NCI-H2029 treated with DMSO at 0.1 percent for 48 hours (cell line): ENCODE measurements around the gene PPP1CA.

Experiments used
- DNase-seq: peaks from one replicate; lab custom pipeline; 2025; lab: John Stamatoyannopoulos, UW

Gene PPP1CA

DNA sequence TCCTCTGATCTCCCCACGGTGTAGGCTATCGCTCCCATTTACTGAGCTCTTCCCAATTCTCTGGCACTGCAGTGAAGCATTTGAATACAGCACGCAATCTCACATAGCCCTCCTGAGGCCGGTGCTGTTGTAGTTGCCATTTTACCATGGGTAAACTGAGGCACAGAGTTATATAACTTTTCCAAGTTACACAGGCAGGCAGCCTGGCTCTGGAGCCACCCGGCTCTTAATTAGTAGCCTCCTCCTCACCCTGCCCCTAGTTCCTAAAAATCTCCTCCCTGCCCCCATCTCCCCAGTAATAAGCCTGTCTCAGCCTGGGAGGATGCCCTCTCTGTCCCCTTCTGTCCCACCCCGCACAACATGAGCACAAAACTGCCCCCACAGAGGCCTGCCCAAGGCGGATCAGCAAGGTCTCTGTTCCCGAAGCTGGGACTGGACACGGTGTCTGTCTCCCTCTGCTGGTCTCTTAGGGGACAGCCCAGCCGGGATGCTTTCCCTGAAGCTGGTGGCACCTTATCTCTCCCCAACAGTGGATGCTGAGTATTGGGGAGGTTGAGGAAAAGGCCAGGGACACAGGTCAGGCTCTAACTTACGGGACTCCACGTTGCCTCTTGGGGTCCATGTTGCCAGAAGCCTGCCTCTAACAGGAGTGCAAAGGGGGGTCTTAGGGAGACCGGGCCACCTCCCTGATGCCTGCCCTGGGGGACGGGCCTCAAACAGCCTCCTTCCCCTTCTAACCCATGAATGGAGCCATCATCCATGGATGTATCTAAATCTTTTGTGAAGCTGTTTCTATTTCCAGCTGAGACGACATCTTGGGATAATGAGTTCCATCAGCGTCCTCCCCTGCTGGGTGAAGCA, 19.2 kb downstream of the PPP1CA start:
- DNase-seq = peak; percentile 52

DNA sequence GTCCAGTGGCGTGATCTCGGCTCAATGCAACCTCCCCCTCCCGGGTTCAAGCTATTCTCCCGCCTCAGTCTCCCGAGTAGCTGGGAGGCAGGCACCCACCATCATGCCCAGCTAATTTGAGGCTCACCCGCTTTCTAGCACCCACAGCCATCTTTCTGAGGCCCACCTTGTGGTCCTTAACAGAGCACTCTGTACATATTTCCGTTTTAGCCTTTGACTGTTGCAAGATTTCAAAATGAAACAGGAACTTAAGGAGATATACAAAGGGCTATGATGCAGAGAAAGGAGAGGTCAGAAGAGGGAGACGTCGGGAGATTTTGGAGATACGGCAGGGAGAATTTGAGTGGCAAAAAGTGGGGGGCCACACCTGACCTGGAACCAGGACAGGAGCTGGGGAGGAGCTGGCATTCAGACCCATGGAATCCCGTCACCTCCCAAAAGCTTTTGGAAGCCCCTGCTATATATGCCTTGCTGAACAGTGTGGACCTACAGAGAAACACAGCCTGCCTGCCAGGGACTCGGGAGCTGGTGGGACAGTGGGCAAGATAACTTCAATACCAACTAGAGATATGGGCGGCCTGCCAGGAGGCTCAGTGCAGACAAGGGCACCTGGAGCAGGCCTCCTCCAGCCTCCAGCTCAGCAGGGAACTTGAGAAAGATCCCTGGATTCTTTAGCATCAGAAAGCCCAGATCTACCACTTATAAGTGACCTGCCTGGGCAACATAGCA, 20.2 kb downstream of the PPP1CA start:
- no peak for DNase-seq

DNA sequence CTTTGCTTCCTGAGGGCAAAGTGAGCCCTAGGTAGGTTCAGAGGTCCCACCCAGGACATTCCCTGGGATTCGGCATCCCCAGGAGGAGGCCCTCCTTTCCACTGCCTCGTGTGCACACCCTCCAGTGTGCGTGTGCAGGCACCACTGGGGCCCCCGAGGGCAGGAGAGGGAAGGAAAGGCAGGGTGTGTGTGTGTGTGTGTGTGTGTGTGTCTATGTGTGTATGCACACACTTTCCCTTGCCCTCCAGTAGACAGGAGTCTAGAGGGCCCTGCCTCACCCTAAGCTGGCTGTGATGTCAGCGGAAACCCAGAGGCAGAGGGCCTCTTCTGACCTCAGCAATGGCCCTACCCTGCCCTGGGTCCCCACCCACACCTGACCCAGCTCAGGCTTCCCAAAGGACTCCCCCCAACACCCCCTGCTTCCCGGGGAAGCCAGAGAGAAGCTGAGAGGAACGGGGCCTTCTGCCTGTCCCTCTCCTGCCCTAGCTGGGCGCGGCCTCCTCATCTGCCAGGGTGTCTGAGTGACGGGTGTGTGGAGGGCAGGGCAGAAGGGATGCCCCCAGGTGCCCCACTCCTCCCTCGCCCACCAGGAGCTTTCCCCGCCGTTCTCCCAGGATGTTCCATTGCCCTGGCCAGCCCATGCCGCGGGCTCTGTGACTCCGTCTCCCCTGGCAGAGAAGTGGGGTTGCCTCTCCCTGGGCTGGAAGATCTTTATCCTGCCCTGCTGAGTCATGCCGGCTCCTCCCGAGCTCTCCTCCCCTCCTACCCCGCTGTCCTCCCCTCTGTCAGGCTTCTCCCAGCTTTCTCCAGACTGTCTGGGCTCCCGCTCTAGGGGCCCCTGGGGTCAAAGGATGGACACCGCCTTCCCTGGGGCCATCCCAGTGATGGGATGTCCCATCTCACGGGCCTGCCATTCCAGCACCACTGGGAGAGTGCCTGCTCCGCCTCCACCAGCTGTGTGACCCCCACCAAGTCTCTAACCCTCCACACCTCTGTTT, 22.3 kb downstream of the PPP1CA start:
- DNase-seq = no peak

DNA sequence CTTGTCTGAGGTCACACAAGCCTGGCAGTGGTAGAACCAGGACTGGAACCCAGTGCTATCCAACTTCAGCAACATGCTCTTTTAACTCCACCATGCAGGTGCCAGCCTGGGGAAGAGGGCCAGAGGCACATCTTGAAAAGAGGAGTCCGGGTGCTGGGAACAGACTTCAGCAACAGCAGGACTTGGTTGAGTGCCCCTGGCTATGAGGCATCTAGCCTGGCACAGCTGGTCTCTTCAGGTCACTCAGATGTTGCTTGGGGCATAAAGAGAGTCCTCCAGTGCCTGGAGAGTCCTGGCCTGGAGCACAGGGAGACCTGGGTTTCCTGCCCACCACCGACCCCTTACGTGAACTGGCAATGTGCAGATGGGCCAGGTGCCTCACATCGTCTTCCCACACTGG, 23.1 kb downstream of the PPP1CA start:
- DNase-seq = no peak

DNA sequence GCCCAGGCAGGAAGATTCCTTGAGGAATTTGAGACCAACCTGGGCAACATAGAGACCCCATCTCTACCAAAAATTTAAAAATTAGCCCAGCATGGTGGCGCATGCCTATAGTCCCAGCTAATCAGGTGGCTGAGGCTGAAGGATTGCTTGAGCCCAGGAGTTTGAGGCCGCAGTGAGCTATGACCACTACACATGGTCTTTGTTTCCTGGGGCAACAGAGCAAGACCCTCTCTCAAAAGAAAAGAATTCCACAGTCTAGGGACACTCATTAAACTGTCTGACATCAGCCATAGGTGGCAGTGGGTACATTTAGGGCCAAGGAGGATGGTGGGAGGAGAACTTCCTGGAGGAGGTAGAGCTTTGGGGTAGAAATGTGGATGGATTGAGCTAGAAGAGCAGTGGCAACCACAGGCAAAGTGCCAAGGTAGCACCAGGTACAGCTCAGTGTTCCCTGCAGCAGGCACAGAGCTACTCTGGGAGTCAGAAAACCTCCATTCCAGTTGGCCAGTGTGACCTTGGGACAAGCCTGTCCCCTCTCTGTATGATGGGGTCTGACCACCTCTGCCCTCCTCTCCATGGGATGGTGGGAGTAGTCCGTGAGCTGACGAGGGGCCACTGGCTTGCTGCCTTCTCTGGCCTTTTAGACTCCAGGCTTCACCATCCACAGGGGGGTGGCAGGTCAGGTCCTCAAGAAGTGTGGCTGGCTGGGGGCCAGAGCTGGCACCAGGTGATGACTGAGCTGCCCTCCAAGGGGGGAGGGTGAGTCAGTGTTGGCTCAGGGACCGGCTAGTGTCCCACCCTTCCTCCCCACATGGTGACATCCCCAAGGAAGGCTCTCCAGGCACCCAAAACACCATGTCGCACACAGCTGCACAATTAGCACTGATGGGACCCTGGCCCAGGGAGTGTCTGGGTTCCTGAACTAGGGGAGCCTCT, 24.5 kb downstream of the PPP1CA start:
- DNase-seq = no peak

DNA sequence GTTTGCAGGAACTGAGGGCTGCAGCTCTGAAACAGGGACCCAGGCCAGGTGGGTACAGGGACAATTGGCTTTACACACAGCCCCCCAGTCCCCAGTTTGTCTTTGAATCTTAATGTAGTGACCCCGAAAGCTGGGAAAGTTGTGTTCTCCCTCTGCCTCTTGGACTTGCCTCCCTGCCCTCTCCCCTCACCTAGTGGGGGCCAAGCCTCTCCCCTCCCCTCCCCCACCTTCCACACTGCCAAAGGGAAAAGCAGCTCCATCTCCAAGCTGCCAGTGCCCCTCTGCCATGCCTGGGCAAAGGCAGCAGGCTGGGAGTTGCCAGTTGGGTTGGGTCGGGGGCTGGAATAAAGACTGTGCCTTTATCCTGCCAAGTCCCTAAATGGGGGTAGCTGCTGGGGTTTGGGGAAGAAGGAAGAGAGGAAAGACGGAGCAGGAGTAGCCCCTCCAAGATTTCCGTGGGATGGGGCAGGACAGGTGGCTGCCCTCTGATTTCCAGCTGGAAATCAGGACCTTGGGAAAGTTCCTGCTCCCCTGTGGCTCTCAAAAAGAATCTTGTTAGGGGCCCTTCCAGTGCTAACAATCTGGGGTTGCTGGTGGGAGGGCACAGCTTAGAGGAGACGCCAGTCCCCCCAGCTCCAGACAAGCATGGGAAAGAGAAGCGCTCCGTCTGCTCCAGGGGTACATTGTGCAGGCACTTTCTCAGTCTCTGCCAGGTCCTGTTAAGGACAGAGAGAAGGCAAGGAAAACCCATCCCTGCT, 25.4 kb downstream of the PPP1CA start:
- no peak for DNase-seq

DNA sequence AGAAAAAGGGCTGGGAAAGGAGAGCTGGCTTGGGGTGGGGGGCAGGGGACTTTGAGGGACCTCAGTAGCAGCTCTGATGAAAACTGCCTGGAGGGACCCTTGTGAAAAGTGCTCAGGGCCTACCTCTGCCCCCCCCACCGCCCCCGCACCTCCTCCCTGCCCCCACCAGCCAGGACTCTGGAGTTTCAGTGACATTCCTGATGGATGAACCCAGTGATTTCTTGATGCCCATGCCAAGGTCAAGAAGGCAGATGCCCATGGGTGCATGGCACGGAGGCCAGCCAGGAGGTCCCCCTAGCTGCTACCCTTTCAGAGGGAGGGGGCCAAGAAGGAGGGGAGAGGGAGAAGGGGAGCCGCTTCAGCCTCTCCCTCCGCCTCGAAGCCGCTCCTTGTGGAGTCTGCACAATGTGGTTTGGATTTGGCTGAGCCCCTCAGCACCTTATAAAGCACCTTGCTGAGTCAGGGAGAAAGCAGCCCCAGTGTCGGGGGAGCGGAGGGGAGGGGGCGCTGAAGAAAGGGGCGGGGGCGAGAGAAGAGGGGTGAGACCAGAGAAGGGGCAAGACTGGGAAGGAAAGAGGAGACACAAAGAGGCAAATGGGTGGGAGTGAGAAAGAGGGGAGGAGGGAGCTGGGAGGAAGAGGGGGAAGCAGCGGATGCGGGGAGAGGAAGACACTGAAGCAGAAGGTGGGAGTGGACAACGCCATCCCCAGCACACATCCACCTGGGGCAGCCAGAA, 26.2 kb downstream of the PPP1CA start:
- no peak for DNase-seq

DNA sequence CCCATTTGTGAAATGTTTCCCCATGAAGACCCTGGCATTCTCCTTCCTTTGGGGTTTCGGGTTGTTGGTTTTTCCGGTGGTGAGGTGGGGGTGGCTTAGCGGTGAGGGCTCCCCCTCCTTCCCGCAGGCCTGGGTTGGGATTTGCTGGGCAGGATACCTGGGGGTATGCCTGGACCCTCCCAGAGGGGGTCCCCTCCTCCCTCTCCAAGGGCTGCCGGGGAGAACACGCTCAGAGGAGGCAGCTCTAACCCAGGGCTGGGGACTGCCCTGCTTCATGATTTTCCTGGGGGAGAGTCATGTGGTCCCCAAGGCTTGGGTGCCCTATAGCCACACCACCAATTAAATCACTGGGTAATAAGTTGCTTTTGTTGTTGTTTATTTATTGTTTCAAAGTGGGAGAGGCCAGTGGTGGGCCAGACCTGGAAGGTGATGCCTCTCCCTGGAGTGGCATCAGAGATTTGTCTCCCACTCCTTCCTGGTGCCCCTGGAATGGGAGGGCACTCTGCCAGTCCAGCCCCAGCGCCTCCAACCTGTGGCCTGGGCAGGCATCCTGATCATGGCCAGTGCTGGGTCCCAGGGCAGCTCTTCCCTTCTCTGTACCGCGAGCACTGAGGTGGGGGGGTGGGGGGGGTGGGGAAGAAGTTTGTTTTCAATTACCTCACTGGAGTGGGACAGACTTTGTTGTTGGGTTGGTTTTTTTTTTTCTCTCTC, 26.9 kb downstream of the PPP1CA start:
- no peak for DNase-seq

DNA sequence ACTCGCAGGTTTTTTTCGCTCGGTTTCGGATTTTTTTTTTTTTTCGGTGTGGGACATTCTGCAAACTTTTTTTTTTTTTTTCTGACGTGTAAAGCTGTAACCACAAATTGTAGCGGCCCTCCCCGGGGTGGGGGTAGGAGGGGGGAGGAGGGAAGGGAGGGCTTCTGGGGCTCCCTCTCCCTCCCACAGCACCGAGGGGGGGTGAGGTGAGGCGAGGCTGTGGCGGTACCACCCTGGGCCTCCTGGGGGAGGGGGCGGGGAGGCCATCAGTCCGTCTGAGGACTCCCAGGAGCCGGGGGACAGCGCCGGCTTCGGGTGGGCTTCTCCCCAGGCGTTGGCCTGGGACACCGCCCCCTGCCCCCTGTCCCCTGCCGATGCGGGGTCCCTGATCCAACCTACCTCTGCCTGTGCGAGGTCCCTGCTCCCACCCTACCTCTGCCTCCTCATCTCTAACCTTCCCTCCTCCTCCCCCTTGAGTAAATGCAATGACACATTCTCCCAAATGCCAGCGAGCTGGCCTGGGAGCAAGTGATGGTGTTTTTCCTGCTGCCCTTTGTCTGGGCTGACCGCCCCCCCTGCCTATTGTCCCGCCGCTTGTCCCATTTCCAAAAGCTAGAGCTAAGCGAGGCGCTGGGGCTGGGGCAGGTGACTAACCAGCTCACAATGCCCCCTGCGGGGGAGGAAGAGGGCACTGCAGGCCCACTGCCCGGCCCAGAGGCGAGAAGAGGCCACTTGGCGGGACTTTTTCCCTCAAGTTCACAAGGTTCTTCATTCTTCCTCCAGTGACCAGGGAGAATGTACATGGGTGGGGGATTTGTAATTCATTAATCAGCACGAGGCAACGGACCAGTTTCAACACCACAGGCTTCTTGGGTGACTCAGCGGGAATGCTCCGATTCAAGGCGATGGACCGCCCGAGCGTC, 27.7 kb downstream of the PPP1CA start:
- no peak for DNase-seq

DNA sequence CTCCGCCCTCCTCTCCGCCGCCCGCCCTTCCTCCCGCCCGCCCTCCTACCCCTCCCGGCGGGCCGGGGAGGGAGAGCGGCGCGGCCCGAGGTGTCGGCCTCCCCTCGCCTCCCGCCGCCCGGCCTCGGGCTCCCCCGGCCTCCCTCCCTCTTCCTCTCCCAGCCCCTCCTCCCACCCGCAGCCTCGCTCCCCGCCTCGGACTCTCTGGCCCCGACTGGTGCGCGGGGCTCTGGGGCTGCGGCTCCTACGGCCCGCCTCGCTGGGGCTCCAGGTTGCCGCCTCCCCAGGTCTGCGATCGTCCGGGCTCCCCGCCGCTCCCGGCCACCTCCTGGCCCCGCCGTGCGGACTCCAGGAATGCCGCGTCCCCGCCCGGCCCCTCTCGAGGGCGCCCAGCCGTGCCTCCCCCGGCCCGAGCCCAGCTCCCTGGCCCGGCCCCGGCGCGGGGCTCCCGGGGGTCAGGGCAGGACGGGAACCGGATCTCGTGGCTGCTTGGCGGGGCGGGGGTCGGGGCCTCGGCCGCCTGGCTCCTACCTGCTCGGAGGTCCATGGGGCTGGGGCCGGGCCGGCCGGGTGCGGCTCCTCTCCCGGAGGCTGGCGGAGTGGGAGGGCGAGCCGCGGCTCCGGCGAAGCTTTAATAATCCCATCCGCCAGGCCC, 28.5 kb downstream of the PPP1CA start, which contains the start of gene CLCF1:
TSS of gene CLCF1 (minus strand) at position 606 of the 655 bp plus-strand sequence. CDS start at position 547, 59 bp downstream.
- DNase-seq = no peak

DNA sequence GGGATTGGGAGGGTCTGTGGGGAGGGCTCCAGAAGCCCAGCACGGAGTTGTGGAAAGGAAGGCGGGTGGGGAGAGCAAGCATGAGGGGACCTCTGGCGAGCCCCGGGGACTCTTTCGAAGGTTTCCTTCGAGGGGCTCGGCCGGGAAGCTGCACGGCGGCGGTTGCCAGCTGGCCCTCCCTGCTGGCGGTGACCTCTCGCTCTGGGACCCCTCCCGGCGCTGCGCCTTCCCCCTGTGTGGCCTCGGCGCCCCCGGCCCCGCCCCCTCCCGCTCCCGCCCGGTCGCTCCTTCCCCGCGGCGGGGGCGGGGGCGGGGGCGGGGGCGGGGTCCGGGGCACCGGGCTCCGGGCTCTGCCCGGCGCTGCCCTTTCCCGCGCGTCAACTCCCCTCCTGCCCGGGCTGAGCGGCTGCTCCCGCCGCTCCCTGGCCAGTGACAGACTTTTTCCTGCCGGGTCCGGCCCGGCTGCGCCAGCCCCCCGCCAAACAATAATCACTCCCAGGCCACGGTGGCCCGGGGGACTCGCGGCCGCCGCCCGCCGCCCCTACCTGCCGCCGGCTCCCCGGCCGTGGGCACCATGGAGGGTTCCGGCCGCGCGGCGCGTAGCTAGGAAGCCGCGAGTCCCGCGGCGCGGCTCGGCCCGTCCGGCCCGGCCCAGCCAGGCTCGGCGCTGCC, 29.2 kb downstream of the PPP1CA start:
- no peak for DNase-seq

DNA sequence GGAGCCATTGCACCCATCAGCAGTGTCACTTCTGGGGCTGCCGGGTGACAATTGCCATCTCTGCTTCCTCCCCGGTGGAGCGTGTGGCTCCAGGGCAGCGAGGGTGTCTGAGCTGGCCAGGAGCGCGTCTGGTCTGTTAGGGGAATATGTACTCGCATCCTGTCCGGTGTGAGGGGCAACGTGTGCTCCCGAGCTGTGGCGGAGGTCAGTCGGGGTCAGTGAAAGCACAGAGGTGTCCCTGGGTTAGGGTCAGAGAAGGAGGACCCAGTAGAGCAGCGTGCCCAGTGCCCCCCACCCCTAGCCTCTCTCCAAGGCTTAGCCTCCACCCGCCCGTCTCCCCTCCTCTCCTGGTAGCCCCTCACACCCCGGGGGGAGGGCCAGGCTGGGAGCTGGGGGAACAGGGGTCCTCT, 29.7 kb downstream of the PPP1CA start:
- no peak for DNase-seq

DNA sequence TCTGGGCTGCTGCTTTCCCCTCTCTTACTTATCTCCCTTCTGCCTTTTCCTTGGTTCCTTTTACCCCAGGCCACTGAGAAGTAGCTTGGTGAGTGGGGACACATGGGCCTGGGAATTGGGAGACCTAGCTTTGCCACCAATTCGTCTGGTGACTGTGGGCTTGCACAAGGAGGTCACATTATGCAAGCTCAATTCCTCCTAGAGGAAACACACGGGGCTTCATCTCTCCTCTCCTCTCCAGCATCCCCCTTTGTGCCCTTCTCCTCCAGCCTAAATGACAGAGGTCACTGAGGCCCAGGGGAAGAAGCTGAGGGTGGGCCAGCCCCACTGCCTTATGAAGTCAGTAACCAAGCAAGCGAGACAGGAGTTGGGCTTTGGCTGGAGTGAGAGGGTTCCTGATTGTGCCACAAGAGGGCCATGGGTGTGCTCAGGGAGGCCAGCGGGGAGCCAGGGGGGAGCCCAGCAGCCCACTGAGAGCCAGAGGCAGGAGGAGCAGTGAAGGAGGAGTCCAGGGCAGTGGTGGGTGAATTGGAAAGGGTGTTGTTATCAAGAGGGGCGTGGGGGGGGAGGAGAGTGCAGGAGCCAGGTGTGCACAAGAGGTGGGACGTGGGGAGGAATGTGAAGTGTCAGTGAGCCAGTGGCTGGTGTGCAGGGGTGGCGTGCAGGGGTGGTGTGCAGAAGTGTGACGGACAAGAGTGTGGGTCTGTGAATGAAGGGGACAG, 30.3 kb downstream of the PPP1CA start:
- no peak for DNase-seq

DNA sequence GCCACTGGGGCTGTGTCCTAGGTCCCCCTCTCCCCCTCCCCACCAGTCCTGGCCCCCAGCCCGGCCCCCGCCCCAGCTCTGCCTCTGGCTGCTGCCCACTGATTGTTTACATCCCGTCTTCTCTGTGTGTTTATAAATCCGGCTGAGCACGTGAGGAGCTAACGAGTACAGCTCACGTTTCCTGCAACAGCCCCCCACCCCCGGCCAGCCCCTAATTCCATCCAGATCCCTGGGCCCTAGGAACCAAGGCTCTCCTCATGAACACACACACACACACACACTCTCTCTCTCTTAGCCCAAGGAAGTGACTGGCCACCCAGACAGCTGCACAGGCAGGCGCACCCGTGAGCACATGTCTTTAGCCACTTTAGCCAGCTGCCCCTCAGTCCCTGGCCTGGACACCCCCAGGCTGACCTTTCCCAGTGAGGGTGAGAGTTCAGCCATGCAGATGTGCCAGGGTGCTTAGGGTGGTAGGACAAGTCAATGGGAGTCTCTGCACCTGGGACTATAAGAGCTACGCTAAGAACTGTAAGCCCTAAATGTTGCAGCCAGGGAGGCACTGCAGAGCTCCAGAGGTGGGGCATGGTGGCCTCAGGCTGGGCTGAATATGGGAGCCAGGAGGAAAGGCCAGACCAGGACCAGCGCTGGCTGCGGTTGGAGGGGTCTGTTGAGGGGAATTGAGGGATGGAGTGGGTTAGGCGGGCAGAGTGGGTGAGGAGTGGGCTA, 31.1 kb downstream of the PPP1CA start:
- DNase-seq = no peak

DNA sequence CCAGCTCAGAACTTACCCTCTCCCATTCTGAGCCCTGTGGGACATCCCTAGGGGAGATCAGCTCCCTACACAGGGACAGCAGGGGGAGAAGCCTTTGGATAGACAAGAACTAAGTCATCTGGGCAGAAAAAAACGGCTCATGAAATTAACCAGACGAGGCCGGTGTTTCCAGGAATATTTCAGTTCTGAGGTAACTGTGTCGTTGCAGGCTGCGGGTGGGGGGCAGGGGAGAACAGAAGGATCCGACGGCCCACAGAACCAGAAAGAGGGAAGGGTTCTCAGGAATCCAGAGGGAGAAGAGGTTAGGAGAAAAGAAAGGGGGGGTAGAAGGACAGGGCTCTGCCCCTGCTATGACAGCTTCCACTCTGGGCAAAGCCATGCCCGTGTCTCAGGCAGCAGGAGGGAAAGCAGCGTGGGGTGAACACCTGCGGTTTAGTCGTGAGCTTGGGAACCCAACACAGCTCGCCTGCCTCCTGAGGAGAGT, 31.8 kb downstream of the PPP1CA start:
- no peak for DNase-seq
